Measurements from ENCODE around the gene HECTD1. TPM values are rescaled to one million over a fixed set of nuclear protein-coding genes. Genes with fewer than 3 reads are reported as not detected.
A peak's percentile ranks its signal among the peaks of the same experiment; 100 is the strongest.

HECTD1 gene
- total RNA-seq, 1 experiment from 2014 or later = 160 TPM

- intact Hi-C loops (cut with micrococcal nuclease) = no loop called here
- Histone ChIP-seq H3K9ac (ENCODE audit: low read length) (no peak overlapping the region), H3K4me3 (replicated peaks in 1 of 2; ENCODE audit: low read depth in 1 of 2, low read length in 2 of 2) (no peak overlapping the region), H3K79me2 (ENCODE audit: insufficient read depth, low read length) (no peaks in the 10 kb centered on the region), H2AFZ (ENCODE audit: low read depth, low read length, poor library complexity, severe bottlenecking) (peak overlapping the region; percentile 10), H3K9me2 (ENCODE audit: insufficient read depth) (no peaks in the 10 kb centered on the region), H3K27ac (ENCODE audit: low read depth, low read length) (no peak overlapping the region), H3K9me3 (ENCODE audit: control insufficient read depth in 1 of 2, insufficient read depth in 1 of 2, low read depth in 1 of 2, low read length in 2 of 2) (no peaks in the 10 kb centered on the region), H3K36me3 (ENCODE audit: control insufficient read depth in 1 of 2, insufficient read depth in 2 of 2, low read length in 2 of 2) (no peaks in the 10 kb centered on the region), H3K27me3 (ENCODE audit: insufficient read depth, low read length) (no peaks in the 10 kb centered on the region), H3K4me1 (ENCODE audit: control insufficient read depth in 1 of 2, insufficient read depth in 2 of 2, low read length in 2 of 2) (peaks cover 16 to 41% of the 10 kb centered on the region in 2 experiments), H3K4me2 (ENCODE audit: low read length) (0 out of 2 replicates have a peak overlapping the region, but pooled peaks have one; percentile 0), H4K20me1 (ENCODE audit: insufficient read depth) (no peaks in the 10 kb centered on the region)
- no peak for DNase-seq (ENCODE audit: low read depth, low spot score)
- BruUV-seq (replicated peaks) = no TSS peak
- CTCF ChIA-PET = interaction anchor here (1.3 kb wide), 1 partner anchor 34 kb away, joined by 3 read pairs; the partner anchor contains the start of gene HECTD1
- RAD21 ChIA-PET (ENCODE audit: low non-redundant PET in 1 of 2, low total read pairs in 2 of 2, uncharacterized antibody in 2 of 2, unreplicated experiment in 2 of 2) = interaction anchor here in 1 of 2 experiments (0.5 kb wide), 1 partner anchor 13 kb away, joined by 3 read pairs; no protein-coding TSS in a partner anchor
- ATAC-seq = no peak
- POLR2A ChIA-PET = interaction anchor here (1.3 kb wide), 1 partner anchor 12 kb away, joined by 4 read pairs; no protein-coding TSS in a partner anchor
- TF ChIP-seq FOSL1 (IDR thresholded peaks at IDR 0.05; ENCODE audit: low read depth) (no peak), ATF3 (IDR thresholded peaks at IDR 0.05) (no peak), ZNF274 (IDR thresholded peaks at IDR 0.05; ENCODE audit: low read depth, low read length) (no peak), SRF (IDR thresholded peaks at IDR 0.05; ENCODE audit: low read depth) (no peak), POLR2A (IDR thresholded peaks at IDR 0.05; ENCODE audit: borderline replicate concordance, extremely low read depth, insufficient read depth, insufficient read length) (no peak), ZFX (IDR thresholded peaks at IDR 0.05) (no peak), RAD21 (IDR thresholded peaks at IDR 0.05; ENCODE audit: low read depth) (no peak), EZH2phosphoT487 (IDR thresholded peaks at IDR 0.05; ENCODE audit: borderline replicate concordance) (no peak), YY1 (IDR thresholded peaks at IDR 0.05; ENCODE audit: extremely low read depth, insufficient replicate concordance, low read depth, low read length) (no peak), EZH2 (IDR thresholded peaks at IDR 0.05) (no peak), CEBPB (IDR thresholded peaks at IDR 0.05; ENCODE audit: low read depth) (no peak), EGR1 (IDR thresholded peaks at IDR 0.05; ENCODE audit: low read depth) (no peak), ZBTB33 (IDR thresholded peaks at IDR 0.05; ENCODE audit: extremely low read depth, insufficient replicate concordance, low read length) (no peak), SIN3A (IDR thresholded peaks at IDR 0.05; ENCODE audit: low read depth) (no peak), CBX3 (IDR thresholded peaks at IDR 0.05; ENCODE audit: low read depth) (no peak), CTCF (IDR thresholded peaks at IDR 0.05 in 2 of 3, conservative IDR thresholded peaks at IDR 0.05 in 1 of 3; ENCODE audit: borderline replicate concordance in 1 of 3, insufficient read depth in 1 of 3, low read depth in 2 of 3, low read length in 2 of 3) (no peak)
These were observed 34.0 kb upstream of the HECTD1 start for GRCh38 chr14:31241450-31242114.

All from HCT116 (cell line).